KMS-11 (cell line): Measurements from ENCODE around the gene MBLAC1.

Experiments used
- H2AFZ ChIP-seq: fragments of 200-600 bp; sonication (generic); 2 replicates; pipeline ENCODE4 v1.6.1; 2016; ENCODE audit warnings: antibody characterized with exemption, mixed run types, low read depth
- H3K27ac ChIP-seq: fragments of 200-600 bp; sonication (generic); 2 replicates; pipeline ENCODE4 v1.6.1; 2016; ENCODE audit warnings: mild to moderate bottlenecking, mixed run types
- H3K27me3 ChIP-seq: fragments of 200-600 bp; sonication (generic); 2 replicates; pipeline ENCODE4 v1.6.1; 2017; ENCODE audit warnings: mild to moderate bottlenecking, low read depth, mixed run types, moderate library complexity; ENCODE audit not compliant: insufficient read depth
- H3K36me3 ChIP-seq: fragments of 200-600 bp; sonication (generic); 2 replicates; pipeline ENCODE4 v1.6.1; 2017; ENCODE audit warnings: mild to moderate bottlenecking, mixed run types; ENCODE audit not compliant: insufficient read depth
- H3K4me1 ChIP-seq: fragments of 200-600 bp; sonication (generic); 2 replicates; pipeline ENCODE4 v1.6.1; 2016; ENCODE audit warnings: mild to moderate bottlenecking, low read depth, mixed run types; ENCODE audit not compliant: poor library complexity, severe bottlenecking
- H3K4me2 ChIP-seq: fragments of 200-600 bp; sonication (generic); 2 replicates; pipeline ENCODE4 v1.7.0; 2016; ENCODE audit warnings: mild to moderate bottlenecking, mixed run types
- H3K4me3 ChIP-seq: fragments of 200-600 bp; sonication (generic); IDR thresholded peaks from 2 replicates; pipeline ENCODE4 v1.6.1; 2017; ENCODE audit warnings: low read depth, low read length, mixed read lengths; ENCODE audit not compliant: insufficient read depth
- H3K79me2 ChIP-seq: fragments of 200-600 bp; sonication (generic); 2 replicates; pipeline ENCODE4 v1.6.1; 2016; ENCODE audit warnings: low read depth, mixed run types; ENCODE audit not compliant: insufficient read depth
- H3K9ac ChIP-seq: fragments of 200-600 bp; sonication (generic); 2 replicates; pipeline ENCODE4 v1.6.1; 2016; ENCODE audit warnings: mild to moderate bottlenecking, mixed run types
- H4K20me1 ChIP-seq: fragments of 200-600 bp; sonication (generic); 2 replicates; pipeline ENCODE4 v1.6.1; 2016; ENCODE audit warnings: mild to moderate bottlenecking, mixed run types; ENCODE audit not compliant: insufficient read depth
- TF ChIP-seq, protein P1 (sequence below): fragments of 200-600 bp; sonication (generic); conservative IDR thresholded peaks from 2 replicates; pipeline ENCODE4 v1.6.1; 2017; ENCODE audit warnings: low read depth, mild to moderate bottlenecking, antibody characterized with exemption, low read length, moderate library complexity, mixed read lengths

Gene MBLAC1

DNA sequence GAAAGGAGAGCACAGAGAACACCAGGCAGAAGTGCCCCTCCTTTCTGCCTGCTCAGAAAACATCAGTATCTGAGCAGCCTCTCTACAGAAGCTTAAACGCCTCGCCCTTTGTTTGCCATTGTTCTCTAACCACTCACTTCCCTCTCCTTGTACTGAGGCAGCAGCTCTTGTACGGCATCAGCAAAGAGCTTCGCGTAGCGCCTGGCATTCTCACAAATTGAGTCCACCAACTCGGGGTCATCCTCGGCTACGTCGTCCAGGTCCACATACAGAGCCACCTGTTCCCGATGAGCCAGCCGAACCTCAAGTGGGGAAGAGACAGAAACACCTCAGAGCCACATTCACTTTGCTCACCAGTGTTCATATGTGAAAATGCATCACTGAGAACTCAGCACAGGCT lies 27.3 kb upstream of the MBLAC1 start:
- H2AFZ ChIP-seq = no peak overlapping the region
- H3K27me3 ChIP-seq = no peaks in the 10 kb centered on the region
- peak overlapping the region; percentile 70 for H3K4me2 ChIP-seq
- peaks cover 45% of the 10 kb centered on the region for H3K79me2 ChIP-seq
- TF ChIP-seq, protein P1, sequence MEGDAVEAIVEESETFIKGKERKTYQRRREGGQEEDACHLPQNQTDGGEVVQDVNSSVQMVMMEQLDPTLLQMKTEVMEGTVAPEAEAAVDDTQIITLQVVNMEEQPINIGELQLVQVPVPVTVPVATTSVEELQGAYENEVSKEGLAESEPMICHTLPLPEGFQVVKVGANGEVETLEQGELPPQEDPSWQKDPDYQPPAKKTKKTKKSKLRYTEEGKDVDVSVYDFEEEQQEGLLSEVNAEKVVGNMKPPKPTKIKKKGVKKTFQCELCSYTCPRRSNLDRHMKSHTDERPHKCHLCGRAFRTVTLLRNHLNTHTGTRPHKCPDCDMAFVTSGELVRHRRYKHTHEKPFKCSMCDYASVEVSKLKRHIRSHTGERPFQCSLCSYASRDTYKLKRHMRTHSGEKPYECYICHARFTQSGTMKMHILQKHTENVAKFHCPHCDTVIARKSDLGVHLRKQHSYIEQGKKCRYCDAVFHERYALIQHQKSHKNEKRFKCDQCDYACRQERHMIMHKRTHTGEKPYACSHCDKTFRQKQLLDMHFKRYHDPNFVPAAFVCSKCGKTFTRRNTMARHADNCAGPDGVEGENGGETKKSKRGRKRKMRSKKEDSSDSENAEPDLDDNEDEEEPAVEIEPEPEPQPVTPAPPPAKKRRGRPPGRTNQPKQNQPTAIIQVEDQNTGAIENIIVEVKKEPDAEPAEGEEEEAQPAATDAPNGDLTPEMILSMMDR = no peak
- 0 out of 2 replicates have a peak, but pooled peaks cover 5% of the 10 kb centered on the region for H4K20me1 ChIP-seq
- H3K4me3 ChIP-seq = no peak overlapping the region
- peaks cover 14% of the 10 kb centered on the region for H3K4me1 ChIP-seq
- H3K36me3 ChIP-seq = peaks cover 42% of the 10 kb centered on the region; the same call in 1 of the 2 replicates
- H3K9ac ChIP-seq = no peak overlapping the region
- no peak overlapping the region for H3K27ac ChIP-seq

DNA sequence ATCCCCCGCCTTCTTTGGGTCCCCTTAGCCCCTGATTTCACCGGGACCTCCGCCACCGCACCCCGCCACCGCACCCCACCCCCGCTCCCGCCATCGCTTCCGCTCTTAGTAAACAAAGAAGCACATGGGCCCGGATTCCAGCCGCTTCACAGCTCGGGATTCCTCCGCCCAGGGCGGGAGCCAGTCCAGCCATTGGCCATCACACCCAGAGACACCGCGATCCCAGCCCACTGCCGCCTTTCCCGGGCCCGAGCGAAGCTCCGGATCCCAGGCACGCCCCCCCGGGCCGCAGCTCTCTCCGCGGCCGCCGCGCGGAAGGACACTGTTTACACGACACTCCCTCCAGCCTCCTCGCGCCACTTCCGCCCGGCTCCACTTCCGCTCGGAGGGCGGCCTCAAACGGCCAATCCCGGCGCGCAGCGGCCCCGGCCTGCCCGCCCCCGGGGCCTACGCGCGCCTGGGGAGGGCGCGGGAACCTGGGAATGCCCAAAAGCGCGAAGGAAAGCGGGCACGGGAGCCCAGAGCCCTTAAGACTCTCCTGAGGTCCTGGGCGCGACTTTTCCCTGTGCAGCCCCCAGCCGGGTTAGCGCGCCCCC lies 26.2 kb upstream of the MBLAC1 start:
- Histone ChIP-seq H3K79me2 (peaks cover 45% of the 10 kb centered on the region), H3K9ac (peak overlapping the region; percentile 100), H3K27me3 (no peaks in the 10 kb centered on the region), H3K36me3 (peaks cover 34% of the 10 kb centered on the region; the same call in 1 of the 2 replicates), H3K27ac (peak overlapping the region; percentile 98), H3K4me1 (peaks cover 14% of the 10 kb centered on the region), H3K4me2 (peak overlapping the region; percentile 70), H2AFZ (peak overlapping the region; percentile 36; the same call in 1 of the 2 replicates), H3K4me3 (peak overlapping the region; percentile 73), H4K20me1 (0 out of 2 replicates have a peak, but pooled peaks cover 5% of the 10 kb centered on the region)
- TF ChIP-seq, protein P1 = no peak

DNA sequence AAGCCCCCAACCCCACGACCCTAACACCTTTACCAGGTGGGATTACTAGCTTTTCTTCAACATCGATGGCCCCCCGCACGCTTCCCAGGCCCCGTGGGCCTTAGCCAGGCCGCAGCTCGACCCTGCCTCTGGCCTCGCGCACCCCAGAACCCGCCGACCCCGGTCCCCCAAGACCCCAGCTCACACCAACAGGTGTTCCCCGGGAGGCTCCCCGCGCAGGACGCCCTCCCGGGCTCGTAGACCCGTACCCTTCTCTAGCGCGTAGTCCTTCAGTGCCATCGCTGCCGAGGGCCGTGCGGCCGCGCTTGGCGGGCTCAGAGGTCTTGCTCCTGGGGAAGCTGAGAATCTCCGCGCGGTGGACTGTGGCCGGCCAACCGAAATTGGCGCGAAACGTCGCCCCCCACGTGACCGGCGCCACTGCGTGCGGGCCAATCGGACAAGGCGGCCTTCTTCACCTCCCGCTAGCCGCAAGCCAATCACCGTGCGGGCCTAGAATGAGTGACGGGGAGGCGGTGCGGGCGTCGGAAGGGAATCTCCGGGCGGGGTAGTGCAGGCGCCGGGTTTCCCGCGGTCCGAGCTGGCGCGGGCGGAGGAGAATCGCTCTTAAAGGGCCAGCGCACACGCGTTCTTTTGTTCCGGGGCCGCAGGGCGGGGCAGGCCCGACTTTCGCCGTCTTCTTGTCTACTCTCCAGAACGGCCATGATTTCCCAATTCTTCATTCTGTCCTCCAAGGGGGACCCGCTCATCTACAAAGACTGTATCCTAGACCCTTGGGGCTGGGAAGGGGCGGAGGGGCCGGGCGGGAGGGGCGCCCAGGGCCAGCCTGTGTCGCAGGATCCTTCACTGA lies 25.5 kb upstream of the MBLAC1 start, which contains the start of the genes AP4M1 and MCM7:
TSS of gene AP4M1 (plus strand) at position 628 of the 847 bp plus-strand sequence. CDS start at position 700, 72 bp downstream.
TSS of gene MCM7 (minus strand) at position 382 of the 847 bp plus-strand sequence. CDS start at position 279, 103 bp downstream.
- Histone ChIP-seq H3K36me3 (peaks cover 33% of the 10 kb centered on the region; the same call in 1 of the 2 replicates), H2AFZ (peak within 1 kb of the TSS; percentile 68), H3K79me2 (peaks cover 45% of the 10 kb centered on the region), H3K27ac (peak within 1 kb of the TSS; percentile 98), H3K27me3 (no peaks in the 10 kb centered on the region), H3K9ac (peak within 1 kb of the TSS; percentile 100), H4K20me1 (0 out of 2 replicates have a peak, but pooled peaks cover 5% of the 10 kb centered on the region), H3K4me3 (peak within 1 kb of the TSS; percentile 73), H3K4me2 (peak within 1 kb of the TSS; percentile 75), H3K4me1 (peaks cover 14% of the 10 kb centered on the region)
- TF ChIP-seq, protein P1 = no peak

DNA sequence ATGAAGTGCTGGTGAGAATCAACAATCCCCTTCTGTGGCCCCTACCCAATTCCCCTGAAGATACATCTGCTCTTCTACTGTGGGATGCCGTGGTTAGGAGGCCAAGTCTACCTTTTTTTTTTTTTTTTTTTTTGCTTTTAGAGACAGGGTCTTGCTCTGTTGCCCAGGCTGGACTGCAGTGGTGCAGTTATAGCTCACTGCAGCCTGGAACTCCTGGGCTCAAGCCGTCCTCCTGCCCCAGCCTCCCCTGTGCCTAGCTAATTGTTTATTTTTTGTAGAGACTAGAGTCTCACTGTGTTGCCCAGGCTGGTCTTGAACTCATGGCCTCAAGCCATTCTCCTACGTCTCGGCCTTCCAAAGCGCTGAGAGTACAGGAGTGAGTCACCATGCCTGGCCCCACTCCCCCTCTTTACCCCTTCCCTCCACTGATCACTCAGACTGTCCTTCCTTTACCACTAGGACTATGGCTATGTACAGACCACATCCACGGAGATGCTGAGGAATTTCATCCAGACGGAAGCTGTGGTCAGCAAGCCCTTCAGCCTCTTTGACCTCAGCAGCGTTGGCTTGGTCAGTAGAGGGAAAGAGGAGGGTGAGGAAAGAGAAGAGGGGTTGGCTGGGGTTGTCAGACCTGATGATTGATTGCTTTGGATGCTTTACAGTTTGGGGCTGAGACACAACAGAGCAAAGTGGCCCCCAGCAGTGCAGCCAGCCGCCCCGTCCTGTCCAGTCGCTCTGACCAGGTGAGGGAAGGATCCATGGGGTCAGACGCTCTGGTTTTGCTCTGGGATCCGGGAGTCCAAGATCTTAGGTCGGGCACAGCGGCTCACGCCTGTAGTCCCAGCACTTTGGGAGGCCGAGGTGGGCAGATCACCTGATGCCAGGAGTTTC lies 23.6 kb upstream of the MBLAC1 start:
- H3K27ac ChIP-seq = no peak overlapping the region
- peak overlapping the region; percentile 75; the same call in 1 of the 2 replicates for H3K4me2 ChIP-seq
- H3K27me3 ChIP-seq = no peaks in the 10 kb centered on the region
- H2AFZ ChIP-seq = no peak overlapping the region
- H3K4me3 ChIP-seq = no peak overlapping the region
- peaks cover 34% of the 10 kb centered on the region for H3K79me2 ChIP-seq
- 0 out of 2 replicates have a peak, but pooled peaks cover 5% of the 10 kb centered on the region for H4K20me1 ChIP-seq
- peaks cover 14% of the 10 kb centered on the region for H3K4me1 ChIP-seq
- H3K9ac ChIP-seq = no peak overlapping the region
- H3K36me3 ChIP-seq = peaks cover 16% of the 10 kb centered on the region; the same call in 1 of the 2 replicates
- TF ChIP-seq, protein P1 = no peak
